Activated CD4-positive, CD25-positive, alpha-beta regulatory T cell treated with anti-CD3 and anti-CD28 coated beads, Interleukin-2, amount 50 U/mL, for 24 hours (primary cell): ENCODE results near the gene KLF13.
A peak's percentile ranks its signal among the peaks of the same experiment; 100 is the strongest.

ENCODE experiments used
- ATAC-seq, 2 donors: fragments of 150-1000 bp; cut with Tn5 transposase; one replicate each; pipeline ENCODE4 v1.10.0; 2021; ENCODE audit warnings: mild to moderate bottlenecking in 1 of 2, moderate library complexity in 1 of 2

KLF13 gene

GRCh38 chr15:31385736-31386135, 59.1 kb downstream of the KLF13 start:
- no peak for ATAC-seq

- ATAC-seq: no peak
Measured at GRCh38 chr15:31387092-31387478, 60.5 kb downstream of the KLF13 start.

GRCh38 chr15:31387479-31388118, 61.0 kb downstream of the KLF13 start:
- ATAC-seq: peak in 1 of 2 donors; percentile 17

GRCh38 chr15:31389576-31389975, 62.9 kb downstream of the KLF13 start:
- no peak for ATAC-seq

- no peak for ATAC-seq
Measured at GRCh38 chr15:31390029-31390428, 63.4 kb downstream of the KLF13 start.

GRCh38 chr15:31390777-31391486, 64.3 kb downstream of the KLF13 start:
- no peak for ATAC-seq

- ATAC-seq: peak; percentile 91
Measured at GRCh38 chr15:31391687-31392671, 65.3 kb downstream of the KLF13 start.

- ATAC-seq: peak; percentile 5 to 7
Measured at GRCh38 chr15:31392761-31393401, 66.2 kb downstream of the KLF13 start.

- no peak for ATAC-seq
Measured at GRCh38 chr15:31393444-31394091, 66.9 kb downstream of the KLF13 start.

- ATAC-seq: no peak
Measured at GRCh38 chr15:31396881-31397560, 70.4 kb downstream of the KLF13 start.

GRCh38 chr15:31397851-31398661, 71.4 kb downstream of the KLF13 start:
- no peak for ATAC-seq

- peak; percentile 39 to 41 for ATAC-seq
Measured at GRCh38 chr15:31398677-31399301, 72.2 kb downstream of the KLF13 start.

- ATAC-seq: peak; percentile 36 to 55
Measured at GRCh38 chr15:31399544-31400171, 73.0 kb downstream of the KLF13 start.

GRCh38 chr15:31400222-31400927, 73.7 kb downstream of the KLF13 start:
- no peak for ATAC-seq

- ATAC-seq: no peak
Measured at GRCh38 chr15:31401282-31401681, 74.6 kb downstream of the KLF13 start.

GRCh38 chr15:31402003-31402402, 75.4 kb downstream of the KLF13 start:
- ATAC-seq: no peak

- no peak for ATAC-seq
Measured at GRCh38 chr15:31402511-31403056, 75.9 kb downstream of the KLF13 start.

GRCh38 chr15:31403096-31403495, 76.5 kb downstream of the KLF13 start:
- no peak for ATAC-seq

- no peak for ATAC-seq
Measured at GRCh38 chr15:31403606-31404005, 77.0 kb downstream of the KLF13 start.
